Measurements from ENCODE around the gene SH3RF2. TPM values are rescaled to one million over a fixed set of nuclear protein-coding genes. Genes with fewer than 3 reads are reported as not detected.
A peak's percentile ranks its signal among the peaks of the same experiment; 100 is the strongest.

The SH3RF2 gene
- total RNA-seq, 1 experiment from 2014 or later = not detected

- Histone ChIP-seq H3K27ac (ENCODE audit: low read length) (no peak overlapping the region), H2AFZ (ENCODE audit: low read length) (no peak overlapping the region), H3K9me2 (replicated peaks; ENCODE audit: insufficient read depth, low read length) (no peaks in the 10 kb centered on the region), H3K4me2 (ENCODE audit: low read depth, low read length, poor library complexity, severe bottlenecking) (no peak overlapping the region), H3K9me3 (ENCODE audit: low read length) (no peaks in the 10 kb centered on the region), H3K79me2 (ENCODE audit: low read length) (no peaks in the 10 kb centered on the region), H3K36me3 (ENCODE audit: insufficient read depth, low read length) (no peaks in the 10 kb centered on the region), H4K20me1 (ENCODE audit: insufficient read depth, low read depth, low read length) (no peaks in the 10 kb centered on the region), H3K9ac (ENCODE audit: low read length) (no peak overlapping the region), H3K4me1 (ENCODE audit: low read length) (no peaks in the 10 kb centered on the region), H3K4me3 (ENCODE audit: low read length) (no peak overlapping the region), H3K27me3 (ENCODE audit: low read length) (no peaks in the 10 kb centered on the region)
- DNase-seq = peak; percentile 47
These were observed 33.3 kb upstream of the SH3RF2 start for GRCh38 chr5:145903113-145903512.

- Histone ChIP-seq H2AFZ (ENCODE audit: low read length) (no peak overlapping the region), H4K20me1 (ENCODE audit: insufficient read depth, low read depth, low read length) (no peaks in the 10 kb centered on the region), H3K79me2 (ENCODE audit: low read length) (no peaks in the 10 kb centered on the region), H3K4me2 (ENCODE audit: low read depth, low read length, poor library complexity, severe bottlenecking) (no peak overlapping the region), H3K36me3 (ENCODE audit: insufficient read depth, low read length) (no peaks in the 10 kb centered on the region), H3K4me3 (ENCODE audit: low read length) (no peak overlapping the region), H3K9me3 (ENCODE audit: low read length) (no peaks in the 10 kb centered on the region), H3K4me1 (ENCODE audit: low read length) (no peaks in the 10 kb centered on the region), H3K27me3 (ENCODE audit: low read length) (no peaks in the 10 kb centered on the region), H3K9me2 (replicated peaks; ENCODE audit: insufficient read depth, low read length) (no peaks in the 10 kb centered on the region), H3K27ac (ENCODE audit: low read length) (no peak overlapping the region), H3K9ac (ENCODE audit: low read length) (no peak overlapping the region)
- no peak for DNase-seq
These were observed 32.5 kb upstream of the SH3RF2 start for GRCh38 chr5:145903867-145904266.

- Histone ChIP-seq H3K36me3 (ENCODE audit: insufficient read depth, low read length) (no peaks in the 10 kb centered on the region), H3K4me2 (ENCODE audit: low read depth, low read length, poor library complexity, severe bottlenecking) (no peak overlapping the region), H3K9me2 (replicated peaks; ENCODE audit: insufficient read depth, low read length) (no peaks in the 10 kb centered on the region), H3K4me3 (ENCODE audit: low read length) (no peak overlapping the region), H2AFZ (ENCODE audit: low read length) (no peak overlapping the region), H3K79me2 (ENCODE audit: low read length) (no peaks in the 10 kb centered on the region), H4K20me1 (ENCODE audit: insufficient read depth, low read depth, low read length) (no peaks in the 10 kb centered on the region), H3K27me3 (ENCODE audit: low read length) (no peaks in the 10 kb centered on the region), H3K4me1 (ENCODE audit: low read length) (no peaks in the 10 kb centered on the region), H3K9ac (ENCODE audit: low read length) (no peak overlapping the region), H3K9me3 (ENCODE audit: low read length) (no peaks in the 10 kb centered on the region), H3K27ac (ENCODE audit: low read length) (no peak overlapping the region)
- DNase-seq = peak; percentile 14
These were observed 31.6 kb upstream of the SH3RF2 start for GRCh38 chr5:145904743-145905142.

- DNase-seq = peak; percentile 15
These were observed 30.0 kb upstream of the SH3RF2 start for GRCh38 chr5:145906401-145906800.

GRCh38 chr5:145908206-145908960 is 28.0 kb upstream of the SH3RF2 start:
- H3K4me3 ChIP-seq (ENCODE audit: low read length) = no peak overlapping the region
- H3K27ac ChIP-seq (ENCODE audit: low read length) = no peak overlapping the region
- H3K9me2 ChIP-seq (replicated peaks; ENCODE audit: insufficient read depth, low read length) = no peaks in the 10 kb centered on the region
- no peaks in the 10 kb centered on the region for H3K9me3 ChIP-seq (ENCODE audit: low read length)
- H3K79me2 ChIP-seq (ENCODE audit: low read length) = no peaks in the 10 kb centered on the region
- H3K36me3 ChIP-seq (ENCODE audit: insufficient read depth, low read length) = no peaks in the 10 kb centered on the region
- no peaks in the 10 kb centered on the region for H4K20me1 ChIP-seq (ENCODE audit: insufficient read depth, low read depth, low read length)
- no peaks in the 10 kb centered on the region for H3K27me3 ChIP-seq (ENCODE audit: low read length)
- no peak for DNase-seq
- no peak overlapping the region for H3K9ac ChIP-seq (ENCODE audit: low read length)
- no peaks in the 10 kb centered on the region for H3K4me1 ChIP-seq (ENCODE audit: low read length)
- no peak overlapping the region for H2AFZ ChIP-seq (ENCODE audit: low read length)
- no peak overlapping the region for H3K4me2 ChIP-seq (ENCODE audit: low read depth, low read length, poor library complexity, severe bottlenecking)

More at GRCh38 chr5:145906401-145906800, 30.0 kb upstream of the SH3RF2 start:
- no peak overlapping the region for H2AFZ ChIP-seq (ENCODE audit: low read length)
- H3K27ac ChIP-seq (ENCODE audit: low read length) = no peak overlapping the region
- no peaks in the 10 kb centered on the region for H3K9me3 ChIP-seq (ENCODE audit: low read length)
- no peak overlapping the region for H3K4me3 ChIP-seq (ENCODE audit: low read length)
- H3K36me3 ChIP-seq (ENCODE audit: insufficient read depth, low read length) = no peaks in the 10 kb centered on the region
- H3K79me2 ChIP-seq (ENCODE audit: low read length) = no peaks in the 10 kb centered on the region
- H4K20me1 ChIP-seq (ENCODE audit: insufficient read depth, low read depth, low read length) = no peaks in the 10 kb centered on the region
- no peaks in the 10 kb centered on the region for H3K27me3 ChIP-seq (ENCODE audit: low read length)
- no peaks in the 10 kb centered on the region for H3K9me2 ChIP-seq (replicated peaks; ENCODE audit: insufficient read depth, low read length)
- no peaks in the 10 kb centered on the region for H3K4me1 ChIP-seq (ENCODE audit: low read length)
- H3K9ac ChIP-seq (ENCODE audit: low read length) = no peak overlapping the region
- no peak overlapping the region for H3K4me2 ChIP-seq (ENCODE audit: low read depth, low read length, poor library complexity, severe bottlenecking)

- no peak for DNase-seq
These were observed 25.2 kb upstream of the SH3RF2 start for GRCh38 chr5:145911164-145911563.

GRCh38 chr5:145912019-145912418 is 24.4 kb upstream of the SH3RF2 start:
- no peaks in the 10 kb centered on the region for H3K9me3 ChIP-seq (ENCODE audit: low read length)
- H3K9ac ChIP-seq (ENCODE audit: low read length) = no peak overlapping the region
- no peak overlapping the region for H2AFZ ChIP-seq (ENCODE audit: low read length)
- H3K4me2 ChIP-seq (ENCODE audit: low read depth, low read length, poor library complexity, severe bottlenecking) = no peak overlapping the region
- H4K20me1 ChIP-seq (ENCODE audit: insufficient read depth, low read depth, low read length) = no peaks in the 10 kb centered on the region
- no peaks in the 10 kb centered on the region for H3K36me3 ChIP-seq (ENCODE audit: insufficient read depth, low read length)
- no peaks in the 10 kb centered on the region for H3K79me2 ChIP-seq (ENCODE audit: low read length)
- H3K27ac ChIP-seq (ENCODE audit: low read length) = no peak overlapping the region
- no peak for DNase-seq
- H3K27me3 ChIP-seq (ENCODE audit: low read length) = no peaks in the 10 kb centered on the region
- H3K4me3 ChIP-seq (ENCODE audit: low read length) = no peak overlapping the region
- no peaks in the 10 kb centered on the region for H3K9me2 ChIP-seq (replicated peaks; ENCODE audit: insufficient read depth, low read length)
- no peaks in the 10 kb centered on the region for H3K4me1 ChIP-seq (ENCODE audit: low read length)

More at GRCh38 chr5:145911164-145911563, 25.2 kb upstream of the SH3RF2 start:
- Histone ChIP-seq H3K9ac (ENCODE audit: low read length) (no peak overlapping the region), H3K36me3 (ENCODE audit: insufficient read depth, low read length) (no peaks in the 10 kb centered on the region), H2AFZ (ENCODE audit: low read length) (no peak overlapping the region), H3K27me3 (ENCODE audit: low read length) (no peaks in the 10 kb centered on the region), H3K4me1 (ENCODE audit: low read length) (no peaks in the 10 kb centered on the region), H3K27ac (ENCODE audit: low read length) (no peak overlapping the region), H3K9me2 (replicated peaks; ENCODE audit: insufficient read depth, low read length) (no peaks in the 10 kb centered on the region), H3K9me3 (ENCODE audit: low read length) (no peaks in the 10 kb centered on the region), H3K79me2 (ENCODE audit: low read length) (no peaks in the 10 kb centered on the region), H3K4me2 (ENCODE audit: low read depth, low read length, poor library complexity, severe bottlenecking) (no peak overlapping the region), H4K20me1 (ENCODE audit: insufficient read depth, low read depth, low read length) (no peaks in the 10 kb centered on the region), H3K4me3 (ENCODE audit: low read length) (no peak overlapping the region)

- no peak for DNase-seq
- Histone ChIP-seq H2AFZ (ENCODE audit: low read length) (no peak overlapping the region), H3K9me3 (ENCODE audit: low read length) (no peaks in the 10 kb centered on the region), H3K4me2 (ENCODE audit: low read depth, low read length, poor library complexity, severe bottlenecking) (no peak overlapping the region), H3K27ac (ENCODE audit: low read length) (no peak overlapping the region), H3K9me2 (replicated peaks; ENCODE audit: insufficient read depth, low read length) (no peaks in the 10 kb centered on the region), H3K79me2 (ENCODE audit: low read length) (no peaks in the 10 kb centered on the region), H3K9ac (ENCODE audit: low read length) (no peak overlapping the region), H3K4me1 (ENCODE audit: low read length) (no peaks in the 10 kb centered on the region), H3K4me3 (ENCODE audit: low read length) (no peak overlapping the region), H4K20me1 (ENCODE audit: insufficient read depth, low read depth, low read length) (no peaks in the 10 kb centered on the region), H3K27me3 (ENCODE audit: low read length) (peaks cover 3% of the 10 kb centered on the region; the same call in 1 of the 2 replicates), H3K36me3 (ENCODE audit: insufficient read depth, low read length) (no peaks in the 10 kb centered on the region)
These were observed 23.8 kb upstream of the SH3RF2 start for GRCh38 chr5:145912594-145912993.
